HG03175 (cell line): ENCODE results near the gene FIBP.

Experiments used
- ATAC-seq: cut with Tn5 transposase; IDR thresholded peaks from one replicate; pipeline ENCODE4 v1.9.1; 2021; ENCODE audit warnings: mild to moderate bottlenecking, moderate library complexity; ENCODE audit not compliant: unreplicated experiment

The FIBP gene

GRCh38 chr11:65871811-65872548 lies 16.3 kb downstream of the FIBP start:
- ATAC-seq, result no peak

- ATAC-seq, result no peak
Measured at GRCh38 chr11:65870706-65871681, 17.3 kb downstream of the FIBP start.

GRCh38 chr11:65870307-65870658 lies 18.0 kb downstream of the FIBP start:
- no peak for ATAC-seq

GRCh38 chr11:65869643-65870306 lies 18.5 kb downstream of the FIBP start:
- no peak for ATAC-seq

- no peak for ATAC-seq
Measured at GRCh38 chr11:65868907-65869306, 19.4 kb downstream of the FIBP start.

GRCh38 chr11:65868076-65868667 lies 20.1 kb downstream of the FIBP start:
- ATAC-seq, result no peak

- ATAC-seq, result no peak
Measured at GRCh38 chr11:65867284-65868071, 20.8 kb downstream of the FIBP start.

GRCh38 chr11:65866509-65867283 lies 21.6 kb downstream of the FIBP start:
- no peak for ATAC-seq

- ATAC-seq, result no peak
Measured at GRCh38 chr11:65865550-65866172, 22.6 kb downstream of the FIBP start.

- ATAC-seq, result no peak
Measured at GRCh38 chr11:65864706-65865471, 23.4 kb downstream of the FIBP start.

- no peak for ATAC-seq
Measured at GRCh38 chr11:65863889-65864705, 24.2 kb downstream of the FIBP start.

- ATAC-seq, result no peak
Measured at GRCh38 chr11:65862941-65863888, 25.1 kb downstream of the FIBP start.

- no peak for ATAC-seq
Measured at GRCh38 chr11:65862191-65862735, 26.0 kb downstream of the FIBP start.

- no peak for ATAC-seq
Measured at GRCh38 chr11:65861533-65862183, 26.6 kb downstream of the FIBP start.

GRCh38 chr11:65861165-65861505 lies 27.1 kb downstream of the FIBP start:
- ATAC-seq, result no peak
